MM.1S (cell line): ENCODE measurements around the gene PSMD1.

Experiments used
- CTCF ChIP-seq: fragments of 300-600 bp; sonication (generic); IDR thresholded peaks from 2 replicates; pipeline ENCODE4 v1.5.1; 2016; ENCODE audit warnings: antibody characterized with exemption, low read length, mixed read lengths
- EZH2 ChIP-seq: fragments of 300-600 bp; sonication (generic); optimal IDR thresholded peaks from 2 replicates; pipeline ENCODE3; 2017; ENCODE audit warnings: low read depth, mild to moderate bottlenecking, antibody characterized with exemption, low read length, mixed read lengths

GRCh38 chr2:231204581-231204980, 147.9 kb downstream of the PSMD1 start:
- no peak for TF ChIP-seq CTCF
- no peak for TF ChIP-seq EZH2
